Skeletal muscle cell (primary cell): Measurements from ENCODE around the gene TMA7B.

ENCODE experiments used
- DNase-seq: peaks from one replicate; pipeline ENCODE4 v3.0.0-alpha.2; 2010; ENCODE audit warnings: low read depth
- H3K4me3 ChIP-seq: 2 replicates; pipeline ENCODE4 v1.5.1; 2011; ENCODE audit warnings: low read depth, mild to moderate bottlenecking, control low read depth, low read length, moderate library complexity

Gene TMA7B

GRCh38 chr22:39959640-39960447 lies at the start of gene TMA7B:
Gene TMA7B, plus strand, starts transcription at chr22:39960397. Its CDS starts 3,978 bp downstream, at chr22:39964375.
- no peak within 1 kb of the TSS for H3K4me3 ChIP-seq
- peak; percentile 43 for DNase-seq

- no peak for DNase-seq
- H3K4me3 ChIP-seq: no peak overlapping the region
Observed at GRCh38 chr22:39910876-39911613, 49.2 kb upstream of the TMA7B start.

GRCh38 chr22:39913321-39913720 lies 46.9 kb upstream of the TMA7B start:
- no peak overlapping the region for H3K4me3 ChIP-seq
- DNase-seq: no peak

- no peak for DNase-seq
- H3K4me3 ChIP-seq: no peak overlapping the region
Observed at GRCh38 chr22:39913886-39914285, 46.3 kb upstream of the TMA7B start.

- no peak for DNase-seq
- H3K4me3 ChIP-seq: no peak overlapping the region
Observed at GRCh38 chr22:39914584-39914983, 45.6 kb upstream of the TMA7B start.

GRCh38 chr22:39915295-39915726 lies 44.9 kb upstream of the TMA7B start:
- DNase-seq: no peak
- no peak overlapping the region for H3K4me3 ChIP-seq

- no peak for DNase-seq
- no peak overlapping the region for H3K4me3 ChIP-seq
Observed at GRCh38 chr22:39916496-39916895, 43.7 kb upstream of the TMA7B start.

GRCh38 chr22:39917197-39917643 lies 43.0 kb upstream of the TMA7B start:
- no peak overlapping the region for H3K4me3 ChIP-seq
- no peak for DNase-seq

GRCh38 chr22:39917776-39918495 lies 42.3 kb upstream of the TMA7B start:
- no peak for DNase-seq
- no peak overlapping the region for H3K4me3 ChIP-seq

- DNase-seq: no peak
Observed at GRCh38 chr22:39920134-39920743, 40.0 kb upstream of the TMA7B start.

GRCh38 chr22:39923696-39924095 lies 36.5 kb upstream of the TMA7B start:
- DNase-seq: no peak

More at GRCh38 chr22:39920134-39920743, 40.0 kb upstream of the TMA7B start:
- H3K4me3 ChIP-seq: no peak overlapping the region

GRCh38 chr22:39924286-39924685 lies 35.9 kb upstream of the TMA7B start:
- no peak for DNase-seq

More at GRCh38 chr22:39923696-39924095, 36.5 kb upstream of the TMA7B start:
- H3K4me3 ChIP-seq: no peak overlapping the region

GRCh38 chr22:39925273-39925672 lies 34.9 kb upstream of the TMA7B start:
- DNase-seq: no peak
- no peak overlapping the region for H3K4me3 ChIP-seq

More at GRCh38 chr22:39924286-39924685, 35.9 kb upstream of the TMA7B start:
- H3K4me3 ChIP-seq: no peak overlapping the region

- no peak overlapping the region for H3K4me3 ChIP-seq
- no peak for DNase-seq
Observed at GRCh38 chr22:39925909-39926679, 34.1 kb upstream of the TMA7B start.

GRCh38 chr22:39926753-39927152 lies 33.4 kb upstream of the TMA7B start:
- H3K4me3 ChIP-seq: no peak overlapping the region
- DNase-seq: no peak

- DNase-seq: no peak
- H3K4me3 ChIP-seq: no peak overlapping the region
Observed at GRCh38 chr22:39927544-39927943, 32.7 kb upstream of the TMA7B start.

- H3K4me3 ChIP-seq: no peak overlapping the region
- no peak for DNase-seq
Observed at GRCh38 chr22:39928536-39929520, 31.4 kb upstream of the TMA7B start.

GRCh38 chr22:39931251-39931650 lies 28.9 kb upstream of the TMA7B start:
- DNase-seq: no peak
- H3K4me3 ChIP-seq: no peak overlapping the region
